A673 (cell line): ENCODE results near the gene MYRIP.

Source experiments
- CTCF ChIP-seq: fragments of 300-800, 200-600 bp; sonication (generic); conservative IDR thresholded peaks from 2 replicates; pipeline ENCODE4 v1.5.1; 2017; ENCODE audit warnings: low read depth, mild to moderate bottlenecking, antibody characterized with exemption, low read length, moderate library complexity, mixed read lengths
- EZH2 ChIP-seq: fragments of 200-600 bp; sonication (generic); IDR thresholded peaks from 2 replicates; pipeline ENCODE4 v1.6.1; 2017; ENCODE audit warnings: borderline replicate concordance, low read depth, mild to moderate bottlenecking, mixed read lengths, antibody characterized with exemption, low read length; ENCODE audit not compliant: poor library complexity, severe bottlenecking

GRCh38 chr3:39980058-39980457 lies 170.6 kb downstream of the MYRIP start:
- TF ChIP-seq CTCF = no peak
- TF ChIP-seq EZH2 = no peak
